ENCODE results near the gene CUL2. TPM values are rescaled to one million over a fixed set of nuclear protein-coding genes. Genes with fewer than 3 reads are reported as not detected.
A peak's percentile ranks its signal among the peaks of the same experiment; 100 is the strongest.
"Not testable (repeated sequence)": the region's sequence is repeated elsewhere in the genome, so short reads cannot be mapped to it uniquely, and the experiment has no call there.

CUL2 gene
- total RNA-seq, 2 experiments from 2014 or later: 30.1 to 32.4 TPM

DNA sequence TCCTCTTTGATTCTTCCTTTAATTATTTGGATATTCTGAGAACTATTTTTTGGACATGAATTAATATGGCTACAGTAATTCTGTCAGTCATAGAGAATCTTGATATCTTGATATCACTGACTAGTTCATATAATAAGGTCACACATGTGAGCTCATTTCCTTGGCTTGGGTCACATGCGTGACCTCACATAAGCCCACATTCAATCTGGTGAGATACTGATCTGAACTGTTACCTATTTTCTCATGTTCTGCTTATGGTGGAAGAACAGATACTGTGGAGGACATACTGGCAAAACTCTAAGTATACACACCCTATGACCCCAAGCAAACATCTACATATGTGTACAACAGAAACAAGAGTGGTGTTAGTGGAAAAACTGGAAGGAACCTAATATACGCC, 44.1 kb downstream of the CUL2 start:
- peaks cover 5% of the 10 kb centered on the region for H3K4me1 Mint-ChIP-seq (ENCODE audit: low read depth)
- Histone ChIP-seq H3K9me3 (ENCODE audit: control insufficient read depth in 1 of 2, insufficient read depth in 1 of 2, low read length in 2 of 2) (no peaks in the 10 kb centered on the region), H3K27me3 (ENCODE audit: control insufficient read depth in 1 of 2, insufficient read depth in 2 of 2, low read length in 2 of 2) (no peaks in the 10 kb centered on the region), H3K36me3 (ENCODE audit: insufficient read depth, low read length) (peaks cover 58% of the 10 kb centered on the region), H3K4me1 (ENCODE audit: insufficient read depth, low read length) (no peaks in the 10 kb centered on the region), H3K27ac (ENCODE audit: low read depth in 1 of 2, low read length in 2 of 2) (no peak overlapping the region), H3K4me3 (ENCODE audit: low read length) (no peak overlapping the region)
- no peaks in the 10 kb centered on the region for H3K27me3 Mint-ChIP-seq
- ATAC-seq (ENCODE audit: poor library complexity) (no peak), DNase-seq (no peak)
- no peak overlapping the region for H3K27ac Mint-ChIP-seq
- H3K36me3 Mint-ChIP-seq (ENCODE audit: low read depth): peaks cover 94% of the 10 kb centered on the region
- H3K9me3 Mint-ChIP-seq: no peaks in the 10 kb centered on the region
- TF ChIP-seq, protein P1, sequence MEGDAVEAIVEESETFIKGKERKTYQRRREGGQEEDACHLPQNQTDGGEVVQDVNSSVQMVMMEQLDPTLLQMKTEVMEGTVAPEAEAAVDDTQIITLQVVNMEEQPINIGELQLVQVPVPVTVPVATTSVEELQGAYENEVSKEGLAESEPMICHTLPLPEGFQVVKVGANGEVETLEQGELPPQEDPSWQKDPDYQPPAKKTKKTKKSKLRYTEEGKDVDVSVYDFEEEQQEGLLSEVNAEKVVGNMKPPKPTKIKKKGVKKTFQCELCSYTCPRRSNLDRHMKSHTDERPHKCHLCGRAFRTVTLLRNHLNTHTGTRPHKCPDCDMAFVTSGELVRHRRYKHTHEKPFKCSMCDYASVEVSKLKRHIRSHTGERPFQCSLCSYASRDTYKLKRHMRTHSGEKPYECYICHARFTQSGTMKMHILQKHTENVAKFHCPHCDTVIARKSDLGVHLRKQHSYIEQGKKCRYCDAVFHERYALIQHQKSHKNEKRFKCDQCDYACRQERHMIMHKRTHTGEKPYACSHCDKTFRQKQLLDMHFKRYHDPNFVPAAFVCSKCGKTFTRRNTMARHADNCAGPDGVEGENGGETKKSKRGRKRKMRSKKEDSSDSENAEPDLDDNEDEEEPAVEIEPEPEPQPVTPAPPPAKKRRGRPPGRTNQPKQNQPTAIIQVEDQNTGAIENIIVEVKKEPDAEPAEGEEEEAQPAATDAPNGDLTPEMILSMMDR (IDR thresholded peaks at IDR 0.05): no peak
- ChIA-PET POLR2A (no interaction called here), CTCF (no interaction called here)
- no peak overlapping the region for H3K4me3 Mint-ChIP-seq
- intact Hi-C loops (cut with DNase I, micrococcal nuclease): no loop called here

DNA sequence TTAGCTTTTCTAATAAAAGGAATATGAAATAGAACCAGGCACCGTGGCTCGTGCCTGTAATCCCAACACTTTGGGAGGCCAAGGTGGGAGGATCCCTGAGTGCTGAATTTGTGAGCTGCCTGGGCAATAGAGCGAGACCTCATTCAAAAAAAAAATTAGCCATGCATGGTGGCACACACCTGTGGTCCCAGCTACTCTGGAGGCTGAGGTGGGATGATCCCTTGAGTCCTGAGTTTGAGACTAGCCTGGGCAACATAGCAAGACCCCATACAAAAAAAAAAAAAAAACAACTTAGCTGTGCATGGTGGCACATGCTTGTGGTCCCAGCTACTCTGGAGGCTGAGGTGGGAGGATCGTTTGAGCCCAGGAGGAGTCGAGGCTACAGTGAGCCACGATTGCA, 44.9 kb downstream of the CUL2 start:
- POLR2A ChIA-PET: not testable (repeated sequence)

DNA sequence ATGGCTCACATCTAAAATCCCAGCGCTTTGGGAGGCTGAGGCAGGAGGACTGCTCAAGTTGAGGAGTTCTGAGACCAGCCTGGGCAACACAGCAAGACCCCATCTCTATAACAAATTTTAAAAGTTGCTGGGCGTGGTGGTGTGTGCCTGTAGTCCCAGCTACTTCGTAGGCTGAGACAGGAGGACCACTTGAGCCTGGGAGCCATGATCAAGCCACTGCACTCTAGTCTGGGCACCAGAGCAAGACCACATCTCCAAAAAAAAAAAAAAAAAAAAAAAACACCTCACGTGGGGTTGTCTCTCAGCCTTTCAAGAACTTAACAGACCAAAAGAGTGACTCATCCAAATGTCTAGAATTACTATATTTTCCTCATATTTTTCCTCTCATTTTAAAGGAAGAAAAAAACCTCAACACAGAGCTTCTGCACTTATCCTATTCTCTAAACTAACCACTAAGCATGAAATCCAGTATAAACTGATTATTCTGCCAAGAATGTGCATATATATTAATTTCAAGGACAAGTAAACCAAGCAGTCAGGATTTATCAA, 46.3 kb downstream of the CUL2 start:
- Mint-ChIP-seq H3K4me3 (no peak overlapping the region), H3K4me1 (ENCODE audit: low read depth) (peaks cover 5% of the 10 kb centered on the region), H3K27me3 (no peaks in the 10 kb centered on the region), H3K27ac (no peak overlapping the region), H3K36me3 (ENCODE audit: low read depth) (peaks cover 91% of the 10 kb centered on the region), H3K9me3 (no peaks in the 10 kb centered on the region)
- ChIA-PET POLR2A (no interaction called here), CTCF (interaction anchor here (0.7 kb wide), 1 partner anchor 153 kb away, joined by 3 read pairs; no protein-coding TSS in a partner anchor)
- Histone ChIP-seq H3K4me3 (ENCODE audit: low read length) (no peak overlapping the region), H3K27ac (ENCODE audit: low read depth in 1 of 2, low read length in 2 of 2) (no peak overlapping the region), H3K36me3 (ENCODE audit: insufficient read depth, low read length) (peaks cover 56% of the 10 kb centered on the region), H3K4me1 (ENCODE audit: insufficient read depth, low read length) (no peaks in the 10 kb centered on the region), H3K27me3 (ENCODE audit: control insufficient read depth in 1 of 2, insufficient read depth in 2 of 2, low read length in 2 of 2) (no peaks in the 10 kb centered on the region), H3K9me3 (ENCODE audit: control insufficient read depth in 1 of 2, insufficient read depth in 1 of 2, low read length in 2 of 2) (no peaks in the 10 kb centered on the region)
- DNase-seq: no peak
- intact Hi-C loops (cut with DNase I, micrococcal nuclease): no loop called here
- TF ChIP-seq, protein P1 (IDR thresholded peaks at IDR 0.05): no peak
- no peak for ATAC-seq (ENCODE audit: poor library complexity)

More for the DNA sequence above, 44.9 kb downstream of the CUL2 start:
- peaks cover 94% of the 10 kb centered on the region for H3K36me3 Mint-ChIP-seq (ENCODE audit: low read depth)
- DNase-seq; CTCF ChIA-PET; H3K27me3 Mint-ChIP-seq; intact Hi-C loops (cut with DNase I, micrococcal nuclease); H3K27ac Mint-ChIP-seq; H3K9me3 ChIP-seq (ENCODE audit: control insufficient read depth in 1 of 2, insufficient read depth in 1 of 2, low read length in 2 of 2); H3K4me1 Mint-ChIP-seq (ENCODE audit: low read depth); H3K4me3 Mint-ChIP-seq; H3K9me3 Mint-ChIP-seq; H3K4me1 ChIP-seq (ENCODE audit: insufficient read depth, low read length); H3K27ac ChIP-seq (ENCODE audit: low read depth in 1 of 2, low read length in 2 of 2); H3K27me3 ChIP-seq (ENCODE audit: control insufficient read depth in 1 of 2, insufficient read depth in 2 of 2, low read length in 2 of 2); ATAC-seq (ENCODE audit: poor library complexity); H3K4me3 ChIP-seq (ENCODE audit: low read length): not testable (repeated sequence)
- peaks cover 64% of the 10 kb centered on the region for H3K36me3 ChIP-seq (ENCODE audit: insufficient read depth, low read length)

- no peaks in the 10 kb centered on the region for H3K9me3 ChIP-seq (ENCODE audit: control insufficient read depth in 1 of 2, insufficient read depth in 1 of 2, low read length in 2 of 2)
- no peak for ATAC-seq (ENCODE audit: poor library complexity)
- H3K4me3 ChIP-seq (ENCODE audit: low read length): no peak overlapping the region
- H3K36me3 Mint-ChIP-seq (ENCODE audit: low read depth): peaks cover 87% of the 10 kb centered on the region
- H3K36me3 ChIP-seq (ENCODE audit: insufficient read depth, low read length): peaks cover 46% of the 10 kb centered on the region
- no peaks in the 10 kb centered on the region for H3K9me3 Mint-ChIP-seq
- ChIA-PET CTCF (no interaction called here), POLR2A (no interaction called here)
- H3K27me3 Mint-ChIP-seq: no peaks in the 10 kb centered on the region
- DNase-seq: no peak
- TF ChIP-seq, protein P1 (IDR thresholded peaks at IDR 0.05): no peak
- H3K4me1 Mint-ChIP-seq (ENCODE audit: low read depth): peaks cover 5% of the 10 kb centered on the region
- intact Hi-C loops (cut with DNase I, micrococcal nuclease): no loop called here
- H3K27me3 ChIP-seq (ENCODE audit: control insufficient read depth in 1 of 2, insufficient read depth in 2 of 2, low read length in 2 of 2): no peaks in the 10 kb centered on the region
- no peak overlapping the region for H3K27ac ChIP-seq (ENCODE audit: low read depth in 1 of 2, low read length in 2 of 2)
- H3K27ac Mint-ChIP-seq: peak overlapping the region; percentile 47
- no peak overlapping the region for H3K4me3 Mint-ChIP-seq
- no peaks in the 10 kb centered on the region for H3K4me1 ChIP-seq (ENCODE audit: insufficient read depth, low read length)
Observed at GRCh38 chr10:35042783-35043182, 47.4 kb downstream of the CUL2 start.
